IMR-90 (cell line): ENCODE data around the gene DNM3.

Experiments
- CTCF ChIP-seq: conservative IDR thresholded peaks from 2 replicates; pipeline ENCODE4 v1.5.1; 2012; ENCODE audit warnings: mild to moderate bottlenecking, low read depth, low read length, improper control_type of control experiment
- POLR2A ChIP-seq: IDR thresholded peaks from 2 replicates; pipeline ENCODE4 v1.6.1; 2012; ENCODE audit warnings: mild to moderate bottlenecking, low read depth, low read length
- RAD21 ChIP-seq: IDR thresholded peaks from 2 replicates; pipeline ENCODE4 v1.6.1; 2012; ENCODE audit warnings: low read length, improper control_type of control experiment
- RFX5 ChIP-seq: IDR thresholded peaks from 2 replicates; pipeline ENCODE4 v1.8.0; 2012; ENCODE audit warnings: low read depth, mild to moderate bottlenecking, low read length, moderate library complexity
- SMC3 ChIP-seq: fragments of 150-350 bp; IDR thresholded peaks from 2 replicates; pipeline ENCODE4 v1.6.1; 2016; ENCODE audit warnings: low read depth, mild to moderate bottlenecking, antibody characterized with exemption, low read length, moderate library complexity
- TF ChIP-seq, protein P1 (sequence below): fragments of 150-350 bp; IDR thresholded peaks from 2 replicates; pipeline ENCODE4 v1.6.1; 2016; ENCODE audit warnings: low read depth, mild to moderate bottlenecking, low read length, moderate library complexity, borderline replicate concordance

GRCh38 chr1:172135076-172135672 lies 293.9 kb downstream of the DNM3 start:
- TF ChIP-seq RAD21 (no peak; the same call in 1 of the 2 replicates), POLR2A (no peak), CTCF (peak; percentile 36), RFX5 (no peak), SMC3 (no peak)
- TF ChIP-seq, protein P1, sequence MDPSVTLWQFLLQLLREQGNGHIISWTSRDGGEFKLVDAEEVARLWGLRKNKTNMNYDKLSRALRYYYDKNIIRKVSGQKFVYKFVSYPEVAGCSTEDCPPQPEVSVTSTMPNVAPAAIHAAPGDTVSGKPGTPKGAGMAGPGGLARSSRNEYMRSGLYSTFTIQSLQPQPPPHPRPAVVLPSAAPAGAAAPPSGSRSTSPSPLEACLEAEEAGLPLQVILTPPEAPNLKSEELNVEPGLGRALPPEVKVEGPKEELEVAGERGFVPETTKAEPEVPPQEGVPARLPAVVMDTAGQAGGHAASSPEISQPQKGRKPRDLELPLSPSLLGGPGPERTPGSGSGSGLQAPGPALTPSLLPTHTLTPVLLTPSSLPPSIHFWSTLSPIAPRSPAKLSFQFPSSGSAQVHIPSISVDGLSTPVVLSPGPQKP: no peak
